Neural cell (in vitro differentiated cells): Measurements from ENCODE around the gene ZNF688. TPM values are rescaled to one million over a fixed set of nuclear protein-coding genes. Genes with fewer than 3 reads are reported as not detected.

Experiments
- H2AFZ ChIP-seq: fragments of 200-600, 300-800 bp; sonication (generic), shearing (Covaris generic); 2 replicates; pipeline ENCODE4 v1.6.0; 2014; ENCODE audit warnings: low read depth, mild to moderate bottlenecking, antibody characterized with exemption, low read length, moderate library complexity
- H3F3A ChIP-seq: fragments of 200-600 bp; shearing (Covaris generic); 2 replicates; pipeline ENCODE4 v1.6.1; 2016; ENCODE audit warnings: mild to moderate bottlenecking, moderate library complexity, mixed read lengths, antibody characterized with exemption, low read length; ENCODE audit not compliant: insufficient read depth, poor library complexity, severe bottlenecking
- H3K27ac ChIP-seq: fragments of 200-600, 300-800 bp; sonication (generic), shearing (Covaris generic); 2 replicates; pipeline ENCODE4 v1.5.1; 2014; ENCODE audit warnings: mild to moderate bottlenecking, low read length, moderate library complexity
- H3K27me3 ChIP-seq: fragments of 300-800, 200-600 bp; sonication (generic), shearing (Covaris generic); 2 replicates; pipeline ENCODE4 v1.6.0; 2014; ENCODE audit warnings: mild to moderate bottlenecking, low read depth, low read length, moderate library complexity; ENCODE audit not compliant: insufficient read depth
- H3K36me3 ChIP-seq: fragments of 300-800, 200-600 bp; sonication (generic), shearing (Covaris generic); 2 replicates; pipeline ENCODE4 v1.5.1; 2014; ENCODE audit warnings: mild to moderate bottlenecking, antibody characterized with exemption, low read length, moderate library complexity; ENCODE audit not compliant: insufficient read depth
- H3K4me2 ChIP-seq: fragments of 300-800, 200-600 bp; sonication (generic), shearing (Covaris generic); 2 replicates; pipeline ENCODE4 v1.6.0; 2014; ENCODE audit warnings: mild to moderate bottlenecking, low read length
- H3K4me3 ChIP-seq: fragments of 300-800, 200-600 bp; sonication (generic), shearing (Covaris generic); 2 replicates; pipeline ENCODE4 v1.5.1; 2014; ENCODE audit warnings: mild to moderate bottlenecking, low read length, moderate library complexity
- H3K79me2 ChIP-seq: fragments of 200-600 bp; shearing (Covaris generic); replicated peaks from 2 replicates; pipeline ENCODE4 v1.6.0; 2014; ENCODE audit warnings: mild to moderate bottlenecking, low read length, moderate library complexity; ENCODE audit not compliant: insufficient read depth
- H3K9ac ChIP-seq: fragments of 300-800, 200-600 bp; sonication (generic), shearing (Covaris generic); 2 replicates; pipeline ENCODE4 v1.6.1; 2016; ENCODE audit warnings: mild to moderate bottlenecking, low read length, mixed read lengths
- H3K9me2 ChIP-seq: fragments of 200-600 bp; shearing (Covaris generic); 2 replicates; pipeline ENCODE4 v1.6.1; 2016; ENCODE audit warnings: mild to moderate bottlenecking, low read length, mixed read lengths; ENCODE audit not compliant: insufficient read depth
- H3K9me3 ChIP-seq: fragments of 200-600, 300-800 bp; sonication (generic), shearing (Covaris generic); 2 replicates; pipeline ENCODE4 v1.6.1; 2016; ENCODE audit warnings: mild to moderate bottlenecking, mixed run types, low read length, moderate library complexity, mixed read lengths
- H4K20me1 ChIP-seq: fragments of 200-600 bp; shearing (Covaris generic); 2 replicates; pipeline ENCODE4 v1.6.1; 2016; ENCODE audit warnings: mild to moderate bottlenecking, mixed run types; ENCODE audit not compliant: insufficient read depth
- CTCF ChIP-seq: fragments of 450-650 bp; IDR thresholded peaks from 2 replicates; pipeline ENCODE4 v1.5.1; 2014; ENCODE audit warnings: antibody characterized with exemption, mild to moderate bottlenecking, moderate library complexity; ENCODE audit not compliant: poor library complexity, severe bottlenecking
- EP300 ChIP-seq: fragments of 450-650 bp; conservative IDR thresholded peaks from 2 replicates; pipeline ENCODE4 v1.6.1; 2014; ENCODE audit warnings: antibody characterized with exemption, mild to moderate bottlenecking, moderate library complexity; ENCODE audit not compliant: poor library complexity, severe bottlenecking
- MXI1 ChIP-seq: fragments of 450-650 bp; conservative IDR thresholded peaks from 2 replicates; pipeline ENCODE4 v1.6.1; 2014; ENCODE audit warnings: antibody characterized with exemption, mild to moderate bottlenecking; ENCODE audit not compliant: poor library complexity, severe bottlenecking
- POLR2AphosphoS5 ChIP-seq: IDR thresholded peaks from 2 replicates; pipeline ENCODE4 v1.6.1; 2012
- RAD21 ChIP-seq: fragments of 450-650 bp; conservative IDR thresholded peaks from 2 replicates; pipeline ENCODE4 v1.6.1; 2014; ENCODE audit warnings: antibody characterized with exemption, mild to moderate bottlenecking, moderate library complexity
- REST ChIP-seq: IDR thresholded peaks from 2 replicates; pipeline ENCODE4 v1.6.1; 2012; ENCODE audit warnings: borderline replicate concordance
- SMC3 ChIP-seq: fragments of 450-650 bp; conservative IDR thresholded peaks from 2 replicates; pipeline ENCODE4 v1.6.1; 2014; ENCODE audit warnings: antibody characterized with exemption, mild to moderate bottlenecking, moderate library complexity; ENCODE audit not compliant: poor library complexity
- TAF1 ChIP-seq: IDR thresholded peaks from 2 replicates; pipeline ENCODE4 v1.6.1; 2012; ENCODE audit warnings: low read depth
- polyA plus RNA-seq: library from polyadenylated mRNA; depleted of rRNA; stranded (reverse); fragments of >200 nt; gene quantifications from 2 replicates; pipeline ENCODE4 v1.2.3, GENCODE V29; 2014

Gene ZNF688
- polyA plus RNA-seq, 1 donor from 2014 or later, result 28.4 TPM

GRCh38 chr16:30527635-30528178, 43.8 kb downstream of the ZNF688 start:
- no peaks in the 10 kb centered on the region for H3K36me3 ChIP-seq
- H3K4me2 ChIP-seq, result peak overlapping the region; percentile 53
- no peaks in the 10 kb centered on the region for H3F3A ChIP-seq
- no peaks in the 10 kb centered on the region for H3K9me2 ChIP-seq
- H3K79me2 ChIP-seq, result peaks cover 5% of the 10 kb centered on the region
- peak overlapping the region; percentile 97 for H3K4me3 ChIP-seq
- peak overlapping the region; percentile 94 for H3K9ac ChIP-seq
- no peaks in the 10 kb centered on the region for H3K9me3 ChIP-seq
- H3K27ac ChIP-seq, result peak overlapping the region; percentile 94
- peak; percentile 10 for TF ChIP-seq RAD21
- peak; percentile 45 for TF ChIP-seq SMC3
- TF ChIP-seq REST, result no peak
- H4K20me1 ChIP-seq, result no peaks in the 10 kb centered on the region
- no peaks in the 10 kb centered on the region for H3K27me3 ChIP-seq
- H2AFZ ChIP-seq, result peak overlapping the region; percentile 83

- Histone ChIP-seq H4K20me1 (no peaks in the 10 kb centered on the region), H3K9me2 (no peaks in the 10 kb centered on the region), H3K4me3 (peak overlapping the region; percentile 97), H2AFZ (peak overlapping the region; percentile 83), H3K9ac (peak overlapping the region; percentile 94), H3K36me3 (no peaks in the 10 kb centered on the region), H3K4me2 (peak overlapping the region; percentile 53), H3K79me2 (peaks cover 5% of the 10 kb centered on the region), H3F3A (no peaks in the 10 kb centered on the region), H3K27ac (peak overlapping the region; percentile 94), H3K9me3 (no peaks in the 10 kb centered on the region), H3K27me3 (no peaks in the 10 kb centered on the region)
- peak; percentile 59 for TF ChIP-seq CTCF
- TF ChIP-seq TAF1, result no peak
- TF ChIP-seq REST, result no peak
- TF ChIP-seq RAD21, result peak; percentile 28
- peak; percentile 9 for TF ChIP-seq EP300
- TF ChIP-seq POLR2AphosphoS5, result peak; percentile 71
- peak; percentile 10 for TF ChIP-seq SMC3
- peak; percentile 66 for TF ChIP-seq MXI1
Observed at GRCh38 chr16:30526823-30527634, 44.5 kb downstream of the ZNF688 start.
